HG03097 (cell line): ENCODE results near the gene COPS3.

ENCODE experiments used
- ATAC-seq: cut with Tn5 transposase; IDR thresholded peaks from one replicate; pipeline ENCODE4 v1.9.1; 2021; ENCODE audit not compliant: unreplicated experiment, low FRiP score

Gene COPS3

DNA sequence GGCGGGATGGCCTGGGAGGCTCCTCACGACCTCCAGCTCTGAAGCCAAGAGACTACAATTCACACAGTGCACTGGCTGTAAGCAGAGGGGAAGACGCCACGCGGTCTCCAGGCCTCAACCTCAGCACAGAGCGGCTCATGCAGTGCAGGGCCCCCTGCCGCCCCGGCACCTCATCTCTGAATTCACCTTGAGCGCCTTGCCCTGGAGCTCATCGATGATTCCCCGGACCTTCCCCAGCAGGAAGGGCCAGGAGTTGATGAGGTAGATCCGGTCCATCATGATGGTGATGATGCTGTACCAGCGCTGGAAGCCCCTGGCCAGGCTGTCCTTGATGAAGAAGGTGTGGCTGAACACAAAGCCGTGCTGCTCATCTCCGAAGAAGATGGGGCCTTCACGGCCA, 57.3 kb downstream of the COPS3 start:
- ATAC-seq: no peak

DNA sequence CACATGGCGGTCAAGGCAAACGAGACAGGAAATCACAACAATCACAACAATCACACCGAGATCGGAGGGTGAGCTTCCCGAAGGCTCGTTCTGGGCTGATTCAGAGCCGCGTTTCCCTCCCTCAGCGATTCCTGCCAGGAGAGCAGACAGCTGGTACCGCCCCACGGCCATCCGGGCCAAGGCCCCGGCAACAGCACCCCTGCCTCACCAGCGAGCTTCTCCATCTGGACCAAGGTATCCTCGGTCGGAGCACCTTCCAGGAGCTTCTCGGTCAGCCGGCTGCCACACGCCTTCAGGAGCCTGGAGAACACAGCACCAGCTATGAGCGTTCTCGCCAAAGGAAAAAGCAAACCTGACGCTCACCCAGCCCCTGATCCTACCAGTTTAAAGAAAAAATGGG, 59.7 kb downstream of the COPS3 start:
- no peak for ATAC-seq

DNA sequence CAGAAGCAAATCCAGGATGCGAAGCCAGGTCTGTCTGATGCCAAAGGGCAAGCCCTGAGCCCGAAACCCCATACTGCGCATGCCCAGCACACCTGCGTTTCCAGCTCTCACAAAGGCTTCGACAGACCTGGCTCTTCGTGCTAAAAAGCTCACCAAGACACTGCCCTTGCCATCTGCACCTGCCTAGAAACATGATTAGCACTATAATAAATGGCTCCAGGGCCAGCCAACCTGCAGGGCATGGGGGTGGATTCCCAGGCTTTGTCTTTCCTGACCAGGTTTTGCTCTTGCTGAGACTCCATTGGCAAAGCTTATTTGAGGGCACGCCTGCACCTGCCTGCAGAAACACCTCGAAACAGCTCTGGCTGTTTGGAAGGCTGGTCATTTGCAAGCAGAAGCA, 60.5 kb downstream of the COPS3 start:
- no peak for ATAC-seq

DNA sequence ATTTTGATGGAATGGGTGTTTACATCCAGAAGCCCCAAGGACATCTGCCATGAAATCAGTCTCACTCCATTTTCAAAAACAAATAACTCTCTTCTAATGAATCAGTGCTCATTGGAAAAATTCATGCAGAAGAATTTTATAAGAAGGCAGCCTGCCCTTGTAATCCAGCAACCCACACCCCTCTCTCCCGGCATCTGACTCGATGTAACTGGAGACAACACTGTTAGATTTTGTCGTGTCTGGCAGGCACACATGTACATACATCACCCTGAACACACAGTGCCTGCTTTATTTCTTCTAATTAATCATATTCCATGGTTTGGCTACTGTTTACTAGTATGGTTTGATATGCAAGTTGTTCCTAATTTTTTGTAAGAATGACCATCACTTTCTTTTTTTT, 63.1 kb downstream of the COPS3 start:
- no peak for ATAC-seq

DNA sequence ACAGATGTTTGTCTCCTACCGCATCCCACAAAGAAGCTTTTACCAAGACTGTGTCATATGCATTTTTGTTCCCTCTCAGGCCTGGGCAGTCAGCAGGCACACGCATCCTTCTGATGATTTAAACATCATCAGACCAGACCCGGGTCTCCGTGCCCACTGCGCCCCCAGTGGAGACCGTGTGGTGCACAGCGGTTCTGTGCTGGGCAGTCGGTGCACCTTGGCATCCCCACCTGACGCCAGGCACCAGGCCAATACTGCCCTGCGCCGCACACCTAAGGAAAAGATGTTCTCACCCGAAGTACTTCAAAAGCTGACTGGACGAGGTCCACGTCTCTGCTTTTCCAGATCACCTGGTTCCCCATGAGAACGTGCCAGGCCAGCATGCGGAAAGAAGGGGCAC, 64.3 kb downstream of the COPS3 start:
- ATAC-seq: no peak

DNA sequence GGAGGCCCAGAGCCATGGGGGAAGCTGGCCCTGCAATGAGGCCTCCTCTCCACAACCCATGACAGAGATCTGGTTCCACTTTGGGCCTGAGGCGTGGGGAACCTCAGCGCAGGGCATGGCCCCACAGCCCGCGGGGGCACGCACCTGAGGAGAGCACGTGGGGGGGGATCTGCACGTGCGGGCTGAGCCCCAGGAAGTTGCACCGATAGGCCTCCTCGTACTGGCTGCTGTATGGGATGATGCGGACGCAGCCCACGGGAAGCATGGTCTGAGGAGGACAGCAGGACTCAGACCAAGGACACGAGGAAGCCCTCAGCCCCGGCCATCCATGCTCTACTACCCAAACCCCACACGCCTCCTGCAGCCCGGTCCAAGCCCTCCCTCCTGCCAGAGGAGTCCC, 64.8 kb downstream of the COPS3 start:
- no peak for ATAC-seq

DNA sequence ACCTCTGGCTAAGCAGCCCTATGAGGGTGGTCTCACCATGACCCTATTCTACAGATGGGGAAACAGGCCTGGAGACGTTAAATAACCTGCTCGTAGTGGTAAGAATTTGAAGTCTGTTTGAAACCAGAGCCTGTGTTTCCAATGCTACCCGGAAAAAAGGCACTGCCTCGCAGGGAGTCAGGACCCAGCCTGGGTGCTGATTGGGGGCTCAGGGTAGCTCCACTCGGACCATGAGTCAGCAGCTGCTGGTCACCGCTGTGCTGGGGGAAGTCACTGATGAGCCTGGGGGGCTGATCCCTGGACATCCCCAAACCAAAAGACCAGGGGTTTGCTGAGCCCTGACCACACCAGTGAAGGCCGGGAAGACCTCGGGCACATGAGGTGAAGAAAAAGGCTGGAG, 65.5 kb downstream of the COPS3 start:
- ATAC-seq: no peak

DNA sequence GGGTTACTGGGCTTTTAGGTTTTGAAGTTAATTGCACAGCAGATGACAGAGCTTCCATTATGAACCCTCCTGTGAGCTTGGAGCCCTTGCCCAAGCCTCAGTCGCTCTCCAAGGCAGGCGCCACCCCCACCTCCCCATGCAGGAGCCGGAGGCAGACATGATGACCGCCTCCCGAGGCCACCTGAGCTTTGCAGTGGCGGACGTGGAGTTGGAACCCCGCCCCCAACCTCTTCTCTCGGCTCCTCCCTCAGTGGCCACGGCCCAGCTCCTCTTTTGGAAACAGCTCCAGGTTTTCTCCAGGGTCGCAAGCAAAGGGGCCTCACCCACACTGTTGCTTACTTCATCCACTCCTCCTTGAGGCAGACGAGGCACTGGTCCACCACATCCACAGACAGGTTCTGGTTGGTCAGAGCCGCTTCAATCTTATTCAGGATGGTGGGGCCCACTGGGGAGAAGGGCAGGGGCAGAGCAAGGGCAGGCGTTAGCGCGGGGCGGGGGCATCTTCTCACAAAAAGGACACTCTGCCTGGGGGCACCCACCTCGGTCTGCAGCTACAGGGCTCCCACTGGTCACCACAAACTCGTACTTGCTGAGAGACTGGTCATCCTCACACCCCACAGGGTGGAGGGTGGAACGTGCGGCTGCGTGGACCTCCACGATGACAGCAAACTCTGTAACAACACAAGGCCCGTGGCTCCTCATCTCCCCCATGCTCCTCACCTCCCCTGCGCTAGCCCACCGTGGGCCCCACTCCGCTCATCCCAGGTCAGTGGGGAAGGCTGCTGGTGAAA, 66.2 kb downstream of the COPS3 start:
- no peak for ATAC-seq

DNA sequence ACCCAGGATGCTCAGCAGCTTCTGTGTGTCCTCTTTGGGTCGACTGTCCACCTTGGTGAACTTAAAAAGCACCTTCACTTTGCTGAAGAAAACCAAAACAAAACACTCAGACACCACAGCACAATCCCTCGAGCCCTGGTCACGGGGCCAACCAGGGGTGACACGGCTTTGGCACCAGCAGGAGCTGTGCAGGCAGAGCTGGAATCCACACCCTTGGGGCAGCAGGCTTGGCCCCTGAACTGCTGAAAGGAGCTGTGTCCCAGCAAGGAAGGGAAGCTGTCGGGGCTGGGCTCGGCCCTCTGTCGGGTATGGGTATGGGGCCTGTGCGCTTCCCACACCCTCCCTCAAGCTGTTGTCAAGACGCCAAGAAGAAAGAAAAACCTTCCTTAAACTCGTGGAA, 67.3 kb downstream of the COPS3 start:
- ATAC-seq: no peak

DNA sequence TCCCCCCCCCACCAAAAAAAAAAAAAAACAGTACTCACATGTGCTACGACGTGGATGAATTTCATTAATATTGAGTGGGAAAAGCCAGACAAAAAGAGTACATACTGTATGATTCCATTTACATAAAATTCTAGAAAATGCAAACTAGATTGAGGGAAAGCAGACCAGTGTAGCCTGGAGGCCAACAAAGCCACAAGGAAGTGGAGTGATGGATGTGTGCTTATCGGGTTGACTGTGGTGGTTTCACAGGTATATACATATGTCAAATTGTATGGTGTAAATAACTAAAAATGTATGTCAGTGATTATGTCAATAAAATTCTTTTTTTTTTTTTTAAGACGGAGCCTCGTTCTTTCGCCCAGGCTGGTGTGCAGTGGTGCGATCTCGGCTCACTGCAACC, 73.0 kb downstream of the COPS3 start:
- no peak for ATAC-seq

DNA sequence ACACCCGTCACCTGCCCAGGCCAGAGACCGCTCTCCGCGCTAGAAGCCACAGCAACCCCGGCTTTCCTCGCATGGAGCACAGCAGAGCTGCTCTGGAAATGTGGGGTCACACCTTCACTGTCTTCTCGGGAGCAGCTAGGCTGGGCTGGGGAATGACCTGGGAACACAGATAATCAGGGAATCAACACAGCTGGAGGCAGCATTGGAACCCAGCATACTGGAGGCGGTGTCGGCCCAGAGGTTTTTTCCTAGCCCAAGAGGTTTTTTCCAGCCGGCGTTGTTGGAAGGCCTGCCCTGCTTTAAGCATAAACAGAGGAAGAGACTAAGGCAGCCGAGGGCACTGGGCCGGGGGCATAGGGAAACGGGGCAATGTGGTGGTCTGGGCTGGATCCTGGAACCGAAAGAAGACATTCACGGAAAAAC, 74.1 kb downstream of the COPS3 start:
- ATAC-seq: no peak

DNA sequence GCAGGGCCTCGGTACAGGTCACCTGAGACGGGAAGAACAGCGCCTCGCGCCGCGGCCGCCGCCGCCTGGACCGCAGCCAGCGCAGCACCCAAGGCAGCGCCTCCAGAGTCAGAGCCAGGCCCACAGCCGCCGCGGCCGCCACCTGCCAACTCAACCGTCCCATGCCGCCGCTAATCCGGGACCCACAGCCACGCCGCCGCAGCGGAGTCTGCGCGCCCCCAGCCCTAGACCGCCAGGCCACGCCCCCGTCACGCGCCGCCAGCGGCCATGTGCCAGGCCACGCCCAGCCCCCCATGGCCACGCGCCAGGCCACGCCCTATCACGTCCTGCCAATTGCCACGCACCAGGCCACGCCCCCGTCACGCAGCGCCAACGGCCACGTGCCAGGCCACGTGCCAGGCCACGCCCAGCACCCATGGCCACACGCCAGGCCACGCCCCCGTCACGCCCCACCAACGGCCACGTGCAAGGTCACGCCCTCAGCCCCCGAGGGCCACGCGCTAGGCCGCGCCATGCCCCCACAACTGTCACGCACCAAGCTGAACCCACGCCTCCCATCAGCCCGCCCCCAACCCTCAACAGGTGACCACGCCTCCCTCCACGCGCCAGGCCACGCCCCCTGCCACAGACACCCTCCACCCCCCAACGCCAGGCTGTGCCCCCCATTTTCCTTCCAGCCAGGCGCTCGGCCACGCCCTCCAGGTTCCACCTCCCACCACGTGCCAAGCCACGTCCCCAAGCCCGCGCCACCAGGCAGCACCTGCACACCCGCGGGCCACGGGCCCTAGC, 74.7 kb downstream of the COPS3 start, which contains the start of gene PLD6:
Gene PLD6, minus strand, starts transcription at position 210 of the 789 bp plus-strand sequence. Its CDS starts 47 bp downstream, at position 163.
- peak; percentile 54 for ATAC-seq

DNA sequence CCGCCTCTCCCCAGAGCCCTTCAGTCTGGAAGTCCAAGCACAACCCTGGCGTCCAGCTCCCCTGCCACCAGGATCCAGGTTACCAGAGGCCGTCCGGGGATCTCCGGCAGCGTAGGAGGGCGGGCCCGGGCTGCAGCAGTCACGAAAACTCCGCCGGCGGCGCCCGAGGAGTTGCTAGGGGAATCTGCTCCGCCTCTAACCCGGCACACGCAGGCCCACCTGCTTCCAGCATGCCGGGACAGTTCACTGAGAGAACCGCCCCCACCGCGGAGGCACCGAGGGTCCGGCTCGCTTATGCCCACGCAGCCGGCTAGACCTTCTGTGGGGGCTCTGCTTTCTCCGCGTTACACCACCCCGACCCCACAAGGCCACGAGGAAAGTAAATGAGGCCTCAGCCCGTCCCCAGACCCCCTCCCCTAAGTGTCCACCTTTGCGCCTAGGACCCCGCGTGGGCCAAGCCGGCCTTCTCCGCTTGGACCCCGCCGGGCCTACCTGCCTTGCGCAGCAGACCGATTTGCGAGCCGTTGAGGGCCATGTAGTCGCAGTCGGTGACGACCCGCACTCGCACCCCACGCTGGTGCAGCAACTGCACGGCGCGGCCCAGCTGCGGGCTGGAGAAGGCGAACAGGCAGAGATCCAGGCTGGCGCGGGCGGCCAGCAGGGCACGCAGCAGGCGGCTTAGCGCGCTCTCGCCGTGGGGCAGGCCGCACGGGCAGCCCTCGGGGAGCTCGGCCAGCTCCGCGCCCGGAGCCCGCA, 75.5 kb downstream of the COPS3 start:
- peak; percentile 30 for ATAC-seq

DNA sequence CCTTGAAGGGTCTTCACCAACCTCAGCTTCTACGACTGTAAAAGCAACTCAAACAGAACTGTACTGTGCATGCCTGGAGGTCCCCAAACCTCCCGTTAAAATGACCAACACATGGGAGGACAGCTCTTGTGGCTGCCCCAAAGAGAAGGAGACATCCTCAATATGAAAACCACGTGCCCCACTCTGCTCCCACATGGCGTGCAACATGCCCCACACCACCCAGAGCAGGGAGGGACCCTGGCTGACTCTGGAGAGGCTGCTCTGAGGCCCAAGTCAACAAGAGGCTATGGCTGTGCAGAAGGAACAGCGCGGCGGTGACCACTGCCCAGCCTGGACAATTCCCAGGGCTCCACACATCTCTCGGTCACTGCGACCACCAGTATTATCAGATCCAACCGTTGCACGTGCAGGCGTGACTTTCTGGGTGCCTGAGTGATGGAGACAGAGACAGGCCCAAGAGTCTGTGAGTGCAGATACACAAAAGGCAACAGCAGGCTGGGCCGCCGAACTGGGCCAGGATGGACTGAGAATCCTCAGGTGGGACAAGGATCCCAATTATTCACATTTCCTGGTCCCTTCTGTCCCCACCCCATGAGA, 76.3 kb downstream of the COPS3 start:
- no peak for ATAC-seq

DNA sequence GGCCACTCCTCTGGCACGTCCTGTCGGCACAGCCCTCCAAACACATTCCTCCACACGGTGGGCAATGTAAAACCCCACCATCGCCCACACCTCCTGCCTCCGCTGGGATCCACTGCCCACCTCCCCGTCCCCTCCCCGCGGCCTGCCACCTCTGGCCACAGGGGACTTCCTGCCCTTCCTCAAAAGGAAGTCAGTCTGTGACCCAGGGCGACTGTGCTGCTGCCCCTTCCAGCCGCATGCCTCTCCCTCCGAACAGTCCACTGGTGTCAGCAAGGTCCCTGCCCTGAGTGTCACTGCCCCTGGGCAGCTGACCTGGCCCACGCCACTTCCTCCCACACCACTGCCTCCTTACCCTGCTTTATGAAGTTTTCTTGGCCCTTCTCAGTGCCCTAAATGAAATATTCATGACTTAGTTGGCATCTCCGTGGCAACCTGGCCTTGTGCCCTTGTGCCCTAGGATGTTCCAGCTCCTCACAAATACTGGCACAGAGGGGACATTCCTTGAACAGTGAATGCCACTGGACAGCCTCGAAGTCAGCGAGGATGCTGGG, 76.9 kb downstream of the COPS3 start:
- ATAC-seq: no peak

DNA sequence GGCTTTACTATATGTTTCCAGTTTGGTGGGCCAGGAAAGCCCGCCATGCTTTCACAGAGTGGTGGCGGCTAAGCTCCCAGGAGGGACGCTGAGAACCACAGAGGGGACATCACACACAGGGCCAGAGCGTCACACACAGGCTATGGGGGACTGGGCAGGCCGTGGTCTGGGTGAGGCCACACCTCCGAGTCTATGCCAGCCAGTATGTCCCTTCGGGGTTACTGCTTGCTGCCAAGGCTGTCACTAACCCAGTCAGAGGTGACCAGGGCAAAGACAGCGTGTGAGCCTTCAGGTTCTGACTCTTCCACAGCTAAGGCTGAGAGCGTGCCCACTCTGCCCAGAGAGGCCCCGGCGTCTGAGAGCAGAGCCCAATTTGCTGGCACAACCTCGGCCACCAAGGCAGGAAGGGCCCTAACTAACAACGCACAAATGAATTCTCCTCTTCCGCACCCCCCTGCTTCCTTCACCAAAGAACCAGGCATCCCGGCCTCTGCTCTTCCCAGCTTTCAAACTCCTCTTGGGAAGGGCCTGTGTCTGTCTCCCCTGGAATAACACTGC, 77.8 kb downstream of the COPS3 start:
- no peak for ATAC-seq

DNA sequence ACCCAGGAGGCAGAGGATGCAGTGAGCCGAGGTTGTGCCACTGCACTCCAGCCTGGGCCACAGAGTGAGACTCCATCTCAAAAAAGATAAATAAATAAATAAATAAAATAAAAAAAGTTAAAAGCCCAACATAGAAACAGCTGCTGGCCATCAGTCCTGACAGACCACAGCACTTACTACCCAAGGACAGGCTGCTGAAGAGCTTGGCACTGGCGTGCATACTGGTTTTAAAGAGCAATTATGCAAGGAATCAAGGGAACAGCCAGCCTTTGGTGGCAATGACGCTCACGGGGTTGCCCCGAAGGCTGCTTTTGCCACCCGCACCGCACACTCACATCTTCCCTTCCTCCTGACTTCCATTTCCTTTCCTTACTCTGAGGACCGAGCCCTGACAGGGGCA, 79.1 kb downstream of the COPS3 start:
- no peak for ATAC-seq

DNA sequence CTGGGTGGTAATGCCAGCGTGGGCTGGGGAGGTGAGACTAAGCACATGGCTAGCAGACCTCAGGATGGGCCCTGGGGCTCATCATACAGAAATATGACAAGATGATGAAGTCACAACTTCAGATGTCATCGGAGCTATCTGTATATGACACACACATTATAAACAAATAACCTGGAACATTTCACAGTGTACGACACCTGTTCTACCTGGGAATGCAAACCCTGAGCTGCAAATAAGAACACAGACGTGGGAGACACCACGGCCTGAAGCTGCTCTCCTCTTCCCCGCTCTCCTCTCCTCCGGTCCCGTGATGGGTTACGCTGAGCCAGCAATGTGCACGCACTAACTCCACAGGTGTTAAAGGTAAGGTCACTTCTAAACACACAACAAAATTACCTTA, 79.8 kb downstream of the COPS3 start:
- ATAC-seq: no peak

DNA sequence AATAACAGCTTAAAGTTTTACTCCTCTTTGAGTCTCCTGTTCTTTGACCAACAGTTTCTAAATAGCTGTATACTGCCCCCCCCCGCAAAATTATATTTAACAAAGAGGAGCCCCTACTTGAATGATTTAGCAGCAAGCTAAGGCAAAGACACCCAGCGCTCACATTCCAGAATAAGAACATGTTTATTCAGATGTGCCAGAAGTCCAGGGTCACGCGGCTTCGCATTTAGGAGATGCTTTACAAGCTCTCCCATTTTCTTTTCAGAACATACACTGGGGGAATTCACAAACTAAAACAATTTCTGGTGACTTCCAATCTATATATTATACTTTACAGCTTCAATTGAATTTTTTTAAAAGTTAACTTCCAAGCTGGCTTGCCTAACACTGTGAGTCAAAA, 80.2 kb downstream of the COPS3 start:
- ATAC-seq: no peak

DNA sequence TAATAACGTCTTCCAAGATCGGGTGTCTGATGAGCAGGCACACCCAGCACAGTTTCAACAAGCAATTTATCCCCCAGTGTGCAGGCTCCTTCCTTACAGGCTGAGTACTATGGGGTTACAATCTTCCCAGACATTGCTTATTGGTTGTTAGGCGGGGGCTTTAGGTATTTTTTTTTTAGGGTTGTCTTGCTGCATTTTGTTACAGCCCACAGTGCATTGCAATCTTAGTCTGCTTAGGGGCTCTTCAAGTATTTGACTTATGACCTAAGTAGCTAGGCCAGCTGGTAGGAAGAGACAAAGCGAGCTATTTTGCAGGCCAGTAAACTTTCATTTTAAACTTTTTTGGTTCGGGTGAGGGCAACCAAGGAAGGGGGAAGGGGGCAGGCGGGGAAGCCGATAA, 80.7 kb downstream of the COPS3 start:
- ATAC-seq: no peak
